ENCODE measurements around the gene LONP2.
"Not testable (repeated sequence)": the region's sequence is repeated elsewhere in the genome, so short reads cannot be mapped to it uniquely, and the experiment has no call there.

LONP2 gene

GRCh38 chr16:48223490-48223889 is 20.6 kb upstream of the LONP2 start:
- no peaks in the 10 kb centered on the region for H3K36me3 Mint-ChIP-seq
- ATAC-seq (replicated peaks) (no peak), DNase-seq (no peak)
- no peak overlapping the region for H3K27ac Mint-ChIP-seq
- peaks cover 9 to 10% of the 10 kb centered on the region in 2 donors for H3K27me3 Mint-ChIP-seq
- H3K9me3 Mint-ChIP-seq, result peaks cover 2 to 3% of the 10 kb centered on the region in 2 donors
- no peak overlapping the region for H3K4me3 Mint-ChIP-seq
- no peaks in the 10 kb centered on the region for H3K4me1 Mint-ChIP-seq

GRCh38 chr16:48225456-48225855 is 18.6 kb upstream of the LONP2 start:
- Mint-ChIP-seq H3K27me3 (peaks cover 18 to 21% of the 10 kb centered on the region in 2 donors), H3K27ac (no peak overlapping the region), H3K4me3 (no peak overlapping the region), H3K9me3 (no peaks in the 10 kb centered on the region), H3K4me1 (no peaks in the 10 kb centered on the region), H3K36me3 (no peaks in the 10 kb centered on the region)
- DNase-seq, result no peak
- no peak for ATAC-seq (replicated peaks)

GRCh38 chr16:48231727-48232492 is 12.2 kb upstream of the LONP2 start:
- Mint-ChIP-seq H3K27me3 (peaks cover 13% of the 10 kb centered on the region in 2 donors), H3K4me3 (no peak overlapping the region), H3K9me3 (no peaks in the 10 kb centered on the region), H3K27ac (no peak overlapping the region), H3K36me3 (no peaks in the 10 kb centered on the region), H3K4me1 (peaks cover 0 to 4% of the 10 kb centered on the region in 2 donors)
- ATAC-seq (replicated peaks) (peak; percentile 66 to 72), DNase-seq (no peak)

GRCh38 chr16:48232493-48233040 is 11.5 kb upstream of the LONP2 start:
- ATAC-seq (replicated peaks) (no peak), DNase-seq (no peak)
- Mint-ChIP-seq H3K9me3 (no peaks in the 10 kb centered on the region), H3K4me1 (peaks cover 0 to 4% of the 10 kb centered on the region in 2 donors), H3K36me3 (no peaks in the 10 kb centered on the region), H3K27me3 (peaks cover 12% of the 10 kb centered on the region in 2 donors), H3K27ac (no peak overlapping the region), H3K4me3 (no peak overlapping the region)

- Mint-ChIP-seq H3K4me3 (no peak overlapping the region), H3K4me1 (peaks cover 0 to 4% of the 10 kb centered on the region in 2 donors), H3K27ac (no peak overlapping the region), H3K9me3 (no peaks in the 10 kb centered on the region), H3K36me3 (no peaks in the 10 kb centered on the region), H3K27me3 (peaks cover 8 to 11% of the 10 kb centered on the region in 2 donors)
- DNase-seq, result no peak
- no peak for ATAC-seq (replicated peaks)
Measured at GRCh38 chr16:48234630-48235029, 9.5 kb upstream of the LONP2 start.

GRCh38 chr16:48235058-48235555 is 9.0 kb upstream of the LONP2 start:
- DNase-seq, result no peak
- H3K27ac Mint-ChIP-seq, result no peak overlapping the region
- peaks cover 3 to 11% of the 10 kb centered on the region in 2 donors for H3K27me3 Mint-ChIP-seq
- H3K4me3 Mint-ChIP-seq, result no peak overlapping the region
- ATAC-seq (replicated peaks), result no peak
- no peaks in the 10 kb centered on the region for H3K36me3 Mint-ChIP-seq
- H3K9me3 Mint-ChIP-seq, result peaks cover 0 to 2% of the 10 kb centered on the region in 2 donors
- H3K4me1 Mint-ChIP-seq, result peaks cover 0 to 4% of the 10 kb centered on the region in 2 donors

- peaks cover 0 to 7% of the 10 kb centered on the region in 2 donors for H3K27me3 Mint-ChIP-seq
- no peak for DNase-seq
- no peak overlapping the region for H3K4me3 Mint-ChIP-seq
- peaks cover 0 to 4% of the 10 kb centered on the region in 2 donors for H3K4me1 Mint-ChIP-seq
- peaks cover 0 to 4% of the 10 kb centered on the region in 2 donors for H3K9me3 Mint-ChIP-seq
- no peak for ATAC-seq (replicated peaks)
- H3K36me3 Mint-ChIP-seq, result no peaks in the 10 kb centered on the region
- H3K27ac Mint-ChIP-seq, result no peak overlapping the region
Measured at GRCh38 chr16:48235556-48236136, 8.5 kb upstream of the LONP2 start.

GRCh38 chr16:48236286-48236685 is 7.8 kb upstream of the LONP2 start:
- Mint-ChIP-seq H3K4me1 (peaks cover 0 to 3% of the 10 kb centered on the region in 2 donors), H3K36me3 (no peaks in the 10 kb centered on the region), H3K9me3 (peaks cover 0 to 4% of the 10 kb centered on the region in 2 donors), H3K27ac (no peak overlapping the region), H3K27me3 (peaks cover 0 to 7% of the 10 kb centered on the region in 2 donors), H3K4me3 (no peak overlapping the region)
- ATAC-seq (replicated peaks), result no peak
- no peak for DNase-seq

GRCh38 chr16:48240147-48240546 is 4.0 kb upstream of the LONP2 start:
- not testable (repeated sequence) for DNase-seq; H3K4me3 Mint-ChIP-seq; H3K27me3 Mint-ChIP-seq; ATAC-seq (replicated peaks); H3K9me3 Mint-ChIP-seq; H3K4me1 Mint-ChIP-seq; H3K36me3 Mint-ChIP-seq; H3K27ac Mint-ChIP-seq

- Mint-ChIP-seq H3K27me3 (peaks cover 0 to 4% of the 10 kb centered on the region in 2 donors), H3K27ac (peak overlapping the region; percentile 94), H3K9me3 (peaks cover 0 to 4% of the 10 kb centered on the region in 2 donors), H3K4me1 (peaks cover 14 to 17% of the 10 kb centered on the region in 2 donors), H3K36me3 (peaks cover 0 to 11% of the 10 kb centered on the region in 2 donors), H3K4me3 (peak overlapping the region; percentile 91 to 93)
- ATAC-seq (replicated peaks) (no peak), DNase-seq (no peak)
Measured at GRCh38 chr16:48244863-48245195, 729 bp downstream of the LONP2 start.

GRCh38 chr16:48246066-48246465 is 2.0 kb downstream of the LONP2 start:
- Mint-ChIP-seq H3K4me1 (peaks cover 14 to 21% of the 10 kb centered on the region in 2 donors), H3K27me3 (no peaks in the 10 kb centered on the region), H3K9me3 (no peaks in the 10 kb centered on the region), H3K36me3 (peaks cover 0 to 11% of the 10 kb centered on the region in 2 donors), H3K27ac (no peak overlapping the region), H3K4me3 (peak overlapping the region; percentile 21 to 35)
- ATAC-seq (replicated peaks) (no peak), DNase-seq (no peak)

GRCh38 chr16:48247311-48247710 is 3.2 kb downstream of the LONP2 start, which contains the start of gene ABCC11:
Gene ABCC11, minus strand, starts transcription at chr16:48247539. Its CDS starts 15,618 bp downstream, at chr16:48231921.
- Mint-ChIP-seq H3K27me3 (no peaks in the 10 kb centered on the region), H3K4me3 (no peak within 1 kb of the TSS)

GRCh38 chr16:48250520-48251278 is 6.6 kb downstream of the LONP2 start:
- Mint-ChIP-seq H3K27ac (no peak overlapping the region), H3K36me3 (peaks cover 20 to 34% of the 10 kb centered on the region in 2 donors), H3K4me3 (no peak overlapping the region), H3K27me3 (no peaks in the 10 kb centered on the region), H3K4me1 (peaks cover 13 to 19% of the 10 kb centered on the region in 2 donors), H3K9me3 (no peaks in the 10 kb centered on the region)
- DNase-seq, result no peak
- ATAC-seq (replicated peaks), result no peak

More at GRCh38 chr16:48247311-48247710, 3.2 kb downstream of the LONP2 start, which contains the start of gene ABCC11:
- H3K36me3 Mint-ChIP-seq, result peaks cover 5 to 14% of the 10 kb centered on the region in 2 donors
- ATAC-seq (replicated peaks), result no peak
- H3K4me1 Mint-ChIP-seq, result peaks cover 18 to 26% of the 10 kb centered on the region in 2 donors
- no peak for DNase-seq
- H3K9me3 Mint-ChIP-seq, result no peaks in the 10 kb centered on the region
- no peak within 1 kb of the TSS for H3K27ac Mint-ChIP-seq

GRCh38 chr16:48252013-48252412 is 7.9 kb downstream of the LONP2 start:
- Mint-ChIP-seq H3K27me3 (no peaks in the 10 kb centered on the region), H3K9me3 (no peaks in the 10 kb centered on the region), H3K27ac (no peak overlapping the region), H3K36me3 (peaks cover 22 to 34% of the 10 kb centered on the region in 2 donors), H3K4me3 (no peak overlapping the region), H3K4me1 (peaks cover 9% of the 10 kb centered on the region in 2 donors)
- DNase-seq, result no peak
- ATAC-seq (replicated peaks), result no peak

All from stimulated activated naive B cell treated with anti-CD40 and anti-IgM and Interleukin-4, amounts not matched to agents 10 μg/mL and 1 μg/mL and 100 μg/mL, for 72 hours (primary cell).